Sigmoid colon (tissue), 4 donors: ENCODE results near the gene GFOD2.

Experiments
- CTCF ChIP-seq, 4 experiments: fragments of 450-650 bp in 3 of 4; fragments of 200-600 bp in 1 of 4; IDR thresholded peaks; one replicate each; pipeline ENCODE4 v1.5.1; 2016 to 2019; ENCODE audit warnings: antibody characterized with exemption in 4 of 4, mild to moderate bottlenecking in 3 of 4, moderate library complexity in 2 of 4
- EP300 ChIP-seq, 4 donors: sonication (generic); formaldehyde crosslinking; IDR thresholded peaks; one replicate each; pipeline ENCODE4 v1.6.1; 2017; ENCODE audit warnings: antibody characterized with exemption in 4 of 4

- TF ChIP-seq CTCF (IDR thresholded peaks at IDR 0.05) (peak; percentile 80 to 90 (median 87)), EP300 (IDR thresholded peaks at IDR 0.05) (no peak)
Observed at GRCh38 chr16:67667817-67668494, 51.2 kb downstream of the GFOD2 start.
